ENCODE data around the gene MYBPC1.

The MYBPC1 gene

DNA sequence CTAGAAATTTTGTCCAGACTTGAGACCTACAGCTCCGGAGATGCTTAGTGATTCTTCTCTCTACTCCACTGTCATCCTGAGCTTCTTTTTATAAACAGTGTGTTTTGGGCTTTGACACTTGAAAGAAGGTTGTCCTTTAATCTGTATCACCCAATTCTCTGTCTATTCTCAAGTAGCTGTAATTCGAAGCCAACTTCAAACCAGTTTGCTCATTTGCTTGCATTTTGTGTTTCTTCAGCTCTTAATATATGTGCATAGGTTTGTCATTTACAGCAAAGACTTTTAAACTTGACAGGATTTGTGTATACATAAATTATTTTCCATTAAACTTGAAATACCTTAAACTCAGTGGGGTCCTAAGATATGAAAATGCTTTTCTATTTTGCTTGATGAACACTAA lies 16.4 kb upstream of the MYBPC1 start:
- TF ChIP-seq CTBP1 (IDR thresholded peaks at IDR 0.05; ENCODE audit: borderline replicate concordance) (no peak), HDGF (IDR thresholded peaks at IDR 0.05; ENCODE audit: borderline replicate concordance) (no peak), ZNF384 (IDR thresholded peaks at IDR 0.05) (no peak), SP1 (IDR thresholded peaks at IDR 0.05) (no peak), PKNOX1 (IDR thresholded peaks at IDR 0.05) (no peak), BHLHE40 (IDR thresholded peaks at IDR 0.05; ENCODE audit: borderline replicate concordance) (no peak)
- ChIA-PET CTCF (no interaction called here), POLR2A (no interaction called here)
- DNase-seq (ENCODE audit: extremely low spot score): no peak

DNA sequence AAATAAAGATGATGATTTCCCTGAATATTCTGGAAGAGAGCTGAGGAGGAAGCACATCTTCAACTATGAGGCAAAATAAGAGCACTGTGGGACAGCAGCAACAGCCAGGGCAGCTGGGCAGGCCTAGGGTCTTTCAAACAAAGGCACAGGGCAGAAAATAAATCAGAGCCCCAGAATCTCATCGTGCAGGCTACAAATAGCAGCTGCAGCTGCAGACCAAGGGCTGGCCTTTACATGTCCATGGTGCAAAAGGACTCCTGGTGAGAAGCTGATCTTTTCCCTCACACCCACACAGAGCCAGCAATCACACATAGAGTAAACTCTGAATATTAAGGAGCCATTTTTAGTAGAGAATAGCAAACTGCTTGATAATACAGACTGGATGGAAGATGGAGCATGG lies 13.6 kb upstream of the MYBPC1 start:
- CTCF ChIA-PET: no interaction called here
- POLR2A ChIA-PET: no interaction called here
- TF ChIP-seq ELF4 (IDR thresholded peaks at IDR 0.05) (no peak), CTBP1 (IDR thresholded peaks at IDR 0.05; ENCODE audit: borderline replicate concordance) (no peak), HDGF (IDR thresholded peaks at IDR 0.05; ENCODE audit: borderline replicate concordance) (no peak), LEF1 (IDR thresholded peaks at IDR 0.05; ENCODE audit: borderline replicate concordance) (no peak), SUZ12 (IDR thresholded peaks at IDR 0.05) (no peak), FOXA1 (IDR thresholded peaks at IDR 0.05) (no peak), L3MBTL2 (conservative IDR thresholded peaks at IDR 0.05) (no peak), TARDBP (IDR thresholded peaks at IDR 0.05) (no peak), FOXK2 (IDR thresholded peaks at IDR 0.05) (no peak), BHLHE40 (IDR thresholded peaks at IDR 0.05; ENCODE audit: borderline replicate concordance) (no peak), FOXM1 (IDR thresholded peaks at IDR 0.05; ENCODE audit: borderline replicate concordance) (no peak)
- no peak for DNase-seq (ENCODE audit: extremely low spot score)

- no peak for DNase-seq (ENCODE audit: extremely low spot score)
- ChIA-PET POLR2A (no interaction called here), CTCF (no interaction called here)
- TF ChIP-seq PKNOX1 (IDR thresholded peaks at IDR 0.05) (no peak), CTBP1 (IDR thresholded peaks at IDR 0.05; ENCODE audit: borderline replicate concordance) (no peak), ELF4 (IDR thresholded peaks at IDR 0.05) (no peak), SP1 (IDR thresholded peaks at IDR 0.05) (no peak), BHLHE40 (IDR thresholded peaks at IDR 0.05; ENCODE audit: borderline replicate concordance) (no peak), TARDBP (IDR thresholded peaks at IDR 0.05) (no peak), LEF1 (IDR thresholded peaks at IDR 0.05; ENCODE audit: borderline replicate concordance) (no peak), FOXM1 (IDR thresholded peaks at IDR 0.05; ENCODE audit: borderline replicate concordance) (no peak), ARNT (IDR thresholded peaks at IDR 0.05) (no peak), ZNF384 (IDR thresholded peaks at IDR 0.05) (no peak), NFRKB (IDR thresholded peaks at IDR 0.05) (no peak), FOXK2 (IDR thresholded peaks at IDR 0.05) (no peak), FOXA1 (IDR thresholded peaks at IDR 0.05) (no peak), SUZ12 (IDR thresholded peaks at IDR 0.05) (no peak), HDGF (IDR thresholded peaks at IDR 0.05; ENCODE audit: borderline replicate concordance) (no peak), L3MBTL2 (conservative IDR thresholded peaks at IDR 0.05) (no peak)
Measured at GRCh38 chr12:101582937-101583336, 11.8 kb upstream of the MYBPC1 start.

GRCh38 chr12:101590383-101590782 lies 4.4 kb upstream of the MYBPC1 start:
- ChIA-PET CTCF (no interaction called here), POLR2A (no interaction called here)
- no peak for DNase-seq (ENCODE audit: extremely low spot score)
- TF ChIP-seq HDGF (IDR thresholded peaks at IDR 0.05; ENCODE audit: borderline replicate concordance) (no peak), LEF1 (IDR thresholded peaks at IDR 0.05; ENCODE audit: borderline replicate concordance) (no peak), CTBP1 (IDR thresholded peaks at IDR 0.05; ENCODE audit: borderline replicate concordance) (no peak), ZNF384 (IDR thresholded peaks at IDR 0.05) (no peak), L3MBTL2 (conservative IDR thresholded peaks at IDR 0.05) (no peak), ARNT (IDR thresholded peaks at IDR 0.05) (no peak), FOXA1 (IDR thresholded peaks at IDR 0.05) (no peak), SUZ12 (IDR thresholded peaks at IDR 0.05) (no peak), ELF4 (IDR thresholded peaks at IDR 0.05) (no peak), SP1 (IDR thresholded peaks at IDR 0.05) (no peak), BHLHE40 (IDR thresholded peaks at IDR 0.05; ENCODE audit: borderline replicate concordance) (no peak), PKNOX1 (IDR thresholded peaks at IDR 0.05) (no peak), NFRKB (IDR thresholded peaks at IDR 0.05) (no peak), FOXM1 (IDR thresholded peaks at IDR 0.05; ENCODE audit: borderline replicate concordance) (no peak), TARDBP (IDR thresholded peaks at IDR 0.05) (no peak), FOXK2 (IDR thresholded peaks at IDR 0.05) (no peak)

GRCh38 chr12:101591781-101592180 lies 3.0 kb upstream of the MYBPC1 start:
- ChIA-PET POLR2A (no interaction called here), CTCF (no interaction called here)
- no peak for DNase-seq (ENCODE audit: extremely low spot score)
- TF ChIP-seq HDGF (IDR thresholded peaks at IDR 0.05; ENCODE audit: borderline replicate concordance): no peak
- no peak for TF ChIP-seq PKNOX1 (IDR thresholded peaks at IDR 0.05)
- no peak for TF ChIP-seq LEF1 (IDR thresholded peaks at IDR 0.05; ENCODE audit: borderline replicate concordance)
- TF ChIP-seq BHLHE40 (IDR thresholded peaks at IDR 0.05; ENCODE audit: borderline replicate concordance): no peak
- no peak for TF ChIP-seq FOXM1 (IDR thresholded peaks at IDR 0.05; ENCODE audit: borderline replicate concordance)
- TF ChIP-seq FOXK2 (IDR thresholded peaks at IDR 0.05): no peak
- TF ChIP-seq L3MBTL2 (conservative IDR thresholded peaks at IDR 0.05): no peak
- no peak for TF ChIP-seq CTBP1 (IDR thresholded peaks at IDR 0.05; ENCODE audit: borderline replicate concordance)
- no peak for TF ChIP-seq NFRKB (IDR thresholded peaks at IDR 0.05)
- TF ChIP-seq FOXA1 (IDR thresholded peaks at IDR 0.05): no peak
- TF ChIP-seq ARNT (IDR thresholded peaks at IDR 0.05): no peak

DNA sequence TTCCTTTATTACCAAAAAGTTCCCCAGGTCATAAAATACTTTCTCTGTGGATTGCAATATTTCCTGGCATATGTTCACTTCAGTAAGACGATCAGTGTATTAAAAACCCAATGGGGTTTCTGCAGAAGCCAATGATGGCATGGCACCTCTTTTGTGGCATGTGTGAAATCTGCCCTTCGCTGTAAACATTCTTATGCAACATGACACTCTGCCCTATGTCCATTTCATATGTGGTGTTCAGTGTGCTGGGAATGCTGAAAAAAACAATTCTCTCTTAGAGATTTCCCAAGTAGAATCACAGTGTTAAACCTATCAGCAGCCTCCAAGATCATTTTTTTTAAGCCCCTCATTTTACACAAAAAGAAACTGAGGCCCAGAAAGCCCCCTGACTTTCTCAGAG lies 2.3 kb upstream of the MYBPC1 start:
- no peak for TF ChIP-seq ZNF384 (IDR thresholded peaks at IDR 0.05)
- TF ChIP-seq L3MBTL2 (conservative IDR thresholded peaks at IDR 0.05): no peak
- no peak for TF ChIP-seq ARNT (IDR thresholded peaks at IDR 0.05)
- TF ChIP-seq SP1 (IDR thresholded peaks at IDR 0.05): no peak
- ChIA-PET POLR2A (no interaction called here), CTCF (interaction anchor here (1.0 kb wide), 1 partner anchor 8 kb away, joined by 4 read pairs; no protein-coding TSS in a partner anchor)
- no peak for DNase-seq (ENCODE audit: extremely low spot score)

All from HEK293T (cell line).